GM18499 (cell line): ENCODE results near the gene DMWD.

Experiments
- ATAC-seq: cut with Tn5 transposase; IDR thresholded peaks from one replicate; pipeline ENCODE4 v1.9.1; 2021; ENCODE audit warnings: moderate number of reproducible peaks; ENCODE audit not compliant: insufficient read depth, unreplicated experiment

DMWD gene

GRCh38 chr19:45792470-45793177 lies at the start of gene DMWD:
DMWD (minus strand) TSS chr19:45792845; CDS start chr19:45792756, 89 bp downstream.
- peak; percentile 62 for ATAC-seq

GRCh38 chr19:45842198-45842597 lies 49.6 kb upstream of the DMWD start:
- no peak for ATAC-seq

GRCh38 chr19:45834970-45835369 lies 42.3 kb upstream of the DMWD start:
- no peak for ATAC-seq

- no peak for ATAC-seq
Measured at GRCh38 chr19:45828945-45829344, 36.3 kb upstream of the DMWD start.

DNA sequence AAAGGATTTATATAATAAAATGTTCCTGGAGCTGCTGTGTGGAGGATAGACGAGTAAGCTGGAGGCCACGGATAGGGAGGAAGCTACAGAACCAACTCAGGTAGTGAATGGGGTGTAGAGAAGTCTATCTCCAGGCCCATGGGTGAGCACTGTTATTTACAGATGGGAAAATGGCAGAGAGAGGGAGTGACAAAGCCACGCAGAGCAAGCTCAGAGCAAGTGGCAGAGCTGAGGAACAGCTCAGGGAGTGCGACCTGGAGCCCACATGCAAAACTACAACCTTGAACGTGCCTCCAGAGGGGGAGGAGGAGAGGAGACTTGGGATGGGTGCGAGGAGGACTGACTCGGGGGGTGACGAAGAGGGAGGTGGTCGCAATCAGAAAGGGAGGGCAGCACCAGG lies 35.9 kb upstream of the DMWD start:
- no peak for ATAC-seq

- no peak for ATAC-seq
Measured at GRCh38 chr19:45827459-45828093, 34.9 kb upstream of the DMWD start.

DNA sequence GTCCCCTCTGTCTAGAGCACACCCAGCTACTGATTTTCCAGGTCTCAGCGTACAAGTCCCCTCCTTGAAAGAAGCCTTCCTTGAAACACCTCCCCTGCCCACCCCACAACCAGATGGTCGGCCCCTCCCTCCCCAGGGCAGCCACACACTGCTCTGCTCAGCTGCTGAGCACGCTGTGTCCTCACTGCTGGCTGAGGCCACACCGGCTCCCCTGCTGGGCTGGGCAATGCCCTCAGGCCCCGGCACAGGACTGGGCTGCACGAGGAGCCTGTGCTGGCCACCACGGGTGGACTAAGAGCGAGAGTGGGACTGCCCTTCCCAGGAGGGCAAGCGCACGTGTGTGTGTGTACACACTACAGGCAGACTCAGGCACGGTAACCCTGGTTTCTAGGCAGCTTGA lies 34.3 kb upstream of the DMWD start:
- no peak for ATAC-seq

DNA sequence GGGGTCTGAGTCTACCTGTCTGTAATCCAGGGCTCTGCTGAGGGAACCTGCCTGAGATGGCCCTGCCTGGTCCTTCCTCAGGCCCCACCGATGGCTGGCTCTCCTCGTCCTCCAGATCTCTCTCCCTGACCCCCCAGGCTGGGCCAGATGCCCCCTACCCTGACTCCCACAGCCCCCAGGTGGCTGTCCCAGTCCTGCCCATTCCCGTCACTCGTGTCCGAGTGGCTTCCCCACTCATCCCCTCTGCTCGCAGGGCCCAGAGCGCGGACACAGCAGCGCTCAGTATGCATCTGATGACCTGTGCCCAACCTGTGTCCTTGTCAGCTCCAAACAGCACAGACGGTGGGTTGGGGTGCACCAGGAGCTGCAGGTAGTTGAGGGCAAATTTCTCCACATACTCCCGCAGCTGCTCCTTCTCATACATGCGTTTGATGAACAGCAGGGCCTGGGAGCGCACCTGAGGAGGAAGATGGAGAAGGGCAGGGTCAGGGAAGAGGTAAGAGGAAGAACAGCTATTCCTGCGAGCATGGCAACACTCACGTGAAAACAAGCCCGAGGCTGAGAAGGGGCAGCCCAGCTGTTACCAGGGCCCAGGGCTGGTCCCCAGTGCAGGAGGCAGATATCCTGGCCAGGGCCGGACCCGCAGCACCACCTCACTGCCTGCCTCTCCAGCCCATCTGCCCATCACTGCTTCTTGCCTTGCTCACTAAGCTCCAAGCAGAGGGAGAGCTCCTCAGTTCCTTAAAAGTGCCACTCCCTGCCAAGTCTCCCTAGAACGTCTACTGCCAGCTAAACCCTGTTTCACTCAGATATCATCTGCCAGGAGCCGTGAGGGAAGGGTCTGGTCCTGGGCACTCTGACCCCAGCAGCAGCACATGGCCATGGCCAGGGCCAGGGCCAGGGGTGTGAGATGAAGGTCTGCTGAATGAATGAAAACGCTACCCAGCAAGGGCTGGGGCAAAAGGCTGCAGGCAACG lies 33.6 kb upstream of the DMWD start:
- no peak for ATAC-seq

- no peak for ATAC-seq
Measured at GRCh38 chr19:45825263-45825605, 32.6 kb upstream of the DMWD start.

DNA sequence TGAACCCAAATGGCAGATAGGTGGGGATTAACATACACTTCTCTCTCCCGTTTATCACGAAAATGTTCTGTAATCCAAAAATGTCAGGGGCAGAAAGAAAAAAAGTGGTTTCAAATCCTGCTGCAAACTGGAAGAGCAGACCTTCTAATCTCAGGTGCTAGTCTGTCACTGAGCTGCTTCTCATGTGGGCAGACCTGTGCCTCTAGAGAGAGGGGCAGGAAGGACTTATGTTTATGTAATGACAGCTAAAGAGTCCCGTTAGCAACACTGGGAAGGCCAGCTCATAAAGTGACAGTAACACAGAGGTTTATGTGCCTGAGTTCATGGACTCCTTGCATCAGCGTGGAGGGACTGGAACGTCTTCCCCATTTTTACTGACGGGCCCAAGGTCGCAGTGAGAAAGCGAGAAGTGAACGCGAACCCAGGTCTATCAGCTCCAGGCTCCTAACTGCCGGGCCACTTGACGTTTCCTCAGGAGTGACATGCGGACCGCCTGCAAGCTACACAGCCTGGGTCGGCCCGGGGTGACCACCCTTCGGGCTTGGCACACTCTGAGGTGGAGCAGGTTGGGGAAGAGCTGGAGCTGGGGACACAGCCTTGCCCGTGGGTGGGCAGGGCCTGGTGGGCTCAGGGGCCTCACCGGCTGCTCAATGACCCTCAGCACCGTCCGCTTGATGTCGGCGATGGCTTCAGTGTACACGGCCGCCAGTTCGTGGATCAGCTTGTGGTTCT lies 32.1 kb upstream of the DMWD start:
- no peak for ATAC-seq

DNA sequence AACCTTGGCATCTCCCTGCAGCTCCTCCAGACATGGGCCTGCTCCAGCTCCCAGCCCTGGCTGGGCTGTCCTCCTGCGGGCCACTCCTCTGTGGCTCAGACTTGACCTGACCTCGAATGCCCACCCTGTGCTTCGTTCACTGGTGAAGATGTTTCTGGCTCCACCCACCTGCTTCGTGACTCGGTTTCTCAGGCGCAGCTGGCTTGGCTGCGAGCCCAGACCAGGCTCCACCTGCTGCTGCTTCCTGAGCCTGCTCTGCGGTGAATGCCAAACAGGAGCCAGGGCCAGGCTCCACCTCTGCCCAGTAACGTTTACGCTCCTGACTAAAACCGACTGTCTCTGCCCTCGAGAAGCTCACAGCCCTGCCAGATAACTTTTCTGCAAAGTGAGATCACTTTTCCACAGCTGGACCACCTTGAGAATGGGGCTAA lies 31.4 kb upstream of the DMWD start:
- no peak for ATAC-seq

DNA sequence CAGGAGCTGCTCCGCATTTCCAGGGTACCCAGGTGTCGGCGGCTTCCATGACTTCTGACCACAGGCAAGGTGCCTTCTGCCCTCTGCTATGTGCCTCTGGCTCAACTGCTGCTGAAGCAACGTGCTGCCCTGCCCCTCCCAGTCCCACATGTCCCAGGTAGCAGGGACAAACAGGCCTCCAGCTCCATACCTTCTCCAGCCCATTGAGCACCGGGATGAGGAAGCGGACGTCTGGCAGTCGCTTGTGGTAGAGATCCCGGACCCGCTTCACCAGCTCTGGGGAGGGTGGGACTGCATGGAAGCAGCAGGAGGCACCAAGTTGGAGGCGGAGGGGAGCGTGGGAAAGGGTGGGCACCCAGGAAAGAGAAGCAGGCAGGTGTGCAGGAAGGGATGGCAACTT lies 30.5 kb upstream of the DMWD start:
- no peak for ATAC-seq

DNA sequence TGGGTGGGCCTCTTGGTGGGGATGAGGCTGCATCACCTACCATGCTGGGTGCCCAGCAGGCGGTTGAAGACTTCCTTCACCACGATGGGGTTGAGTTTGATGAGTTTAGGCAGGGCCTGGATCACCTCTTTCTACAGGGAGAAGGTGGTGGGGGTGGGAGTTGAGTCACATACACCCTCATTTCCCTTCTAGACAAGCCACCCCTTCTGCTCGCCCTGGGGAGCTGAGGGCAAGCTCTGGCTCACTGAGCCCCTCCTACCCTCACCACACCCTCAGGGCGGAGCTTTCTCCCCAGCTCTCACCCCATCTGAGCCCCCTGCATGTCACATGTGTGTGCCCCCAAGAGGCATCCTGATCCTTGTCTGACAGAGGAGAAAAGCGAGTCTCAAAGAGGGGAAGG lies 30.1 kb upstream of the DMWD start:
- ATAC-seq, result no peak

GRCh38 chr19:45821570-45821969 lies 28.9 kb upstream of the DMWD start:
- ATAC-seq, result no peak

DNA sequence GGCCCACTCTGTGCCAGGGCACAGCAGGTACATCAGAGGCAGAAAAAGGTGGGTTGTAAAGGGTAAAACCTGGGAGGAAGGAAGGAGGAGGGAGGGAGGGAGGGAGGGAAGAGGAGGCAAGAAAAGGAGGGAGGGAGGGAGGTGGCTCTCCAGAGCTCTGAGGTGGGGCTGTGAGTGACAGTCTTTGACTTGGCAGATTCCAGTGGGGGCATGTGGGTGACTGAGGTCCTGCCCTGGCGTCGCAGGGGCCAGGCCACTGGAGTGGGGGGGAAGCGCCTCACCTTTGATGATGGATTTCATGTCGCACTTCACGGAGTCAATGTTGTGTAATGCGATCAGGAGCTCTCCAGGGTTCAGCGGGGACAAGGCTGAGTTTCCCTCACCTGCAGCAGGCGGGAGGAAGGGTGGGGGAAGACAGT lies 28.5 kb upstream of the DMWD start:
- ATAC-seq, result no peak

DNA sequence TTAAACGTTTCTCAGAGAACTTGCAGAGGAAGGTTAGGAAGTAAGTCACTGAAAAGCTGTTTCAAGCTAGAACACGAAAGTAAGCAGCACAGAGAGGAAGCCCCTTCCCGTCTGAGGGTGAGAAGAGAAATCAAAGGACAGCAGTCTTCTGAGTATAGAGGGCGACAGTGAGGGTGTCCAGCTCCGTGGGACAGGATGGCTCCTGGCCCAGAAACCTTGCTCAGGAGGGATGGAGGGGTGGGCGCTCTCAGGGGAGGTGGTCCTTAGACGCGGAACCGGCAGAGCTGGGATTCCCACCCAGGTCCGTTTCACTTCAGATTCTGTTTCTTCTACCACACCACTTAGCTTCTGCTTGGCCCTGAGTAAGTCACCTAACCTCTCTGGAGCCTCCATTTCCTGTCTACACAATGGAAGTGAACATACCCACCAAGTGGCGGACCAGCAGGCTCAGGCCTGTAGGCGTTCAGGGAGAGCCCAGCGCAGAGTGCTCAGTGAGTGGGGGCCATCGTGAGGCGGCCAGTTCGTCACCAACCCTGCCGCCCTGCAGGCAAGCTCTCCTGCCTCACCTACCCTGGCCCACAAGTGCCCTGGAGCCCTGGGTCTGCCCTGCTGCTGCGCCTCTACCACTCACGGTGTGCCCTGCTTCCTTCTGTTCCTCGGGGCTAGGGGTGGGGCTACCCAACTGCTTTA lies 27.9 kb upstream of the DMWD start:
- no peak for ATAC-seq

- no peak for ATAC-seq
Measured at GRCh38 chr19:45819769-45820168, 27.1 kb upstream of the DMWD start.

GRCh38 chr19:45817725-45818301 lies 25.2 kb upstream of the DMWD start:
- ATAC-seq, result no peak

- no peak for ATAC-seq
Measured at GRCh38 chr19:45817010-45817724, 24.5 kb upstream of the DMWD start.
